Effector CD8-positive, alpha-beta T cell (primary cell): Measurements from ENCODE around the gene HADHB.
"Not testable (repeated sequence)": the region's sequence is repeated elsewhere in the genome, so short reads cannot be mapped to it uniquely, and the experiment has no call there.

ENCODE experiments used
- DNase-seq: peaks from one replicate; lab custom pipeline; 2025; lab: John Stamatoyannopoulos, UW

The HADHB gene

GRCh38 chr2:26245231-26245732, 543 bp downstream of the HADHB start:
- peak; percentile 29 for DNase-seq

GRCh38 chr2:26245810-26246209, 1.1 kb downstream of the HADHB start:
- no peak for DNase-seq

GRCh38 chr2:26246818-26247217, 2.1 kb downstream of the HADHB start:
- no peak for DNase-seq

GRCh38 chr2:26249625-26250024, 4.9 kb downstream of the HADHB start:
- DNase-seq, result no peak

GRCh38 chr2:26251893-26252292, 7.2 kb downstream of the HADHB start:
- DNase-seq, result no peak

GRCh38 chr2:26255759-26256384, 11.1 kb downstream of the HADHB start:
- no peak for DNase-seq

- not testable (repeated sequence) for DNase-seq
Observed at GRCh38 chr2:26258836-26259235, 14.1 kb downstream of the HADHB start.

GRCh38 chr2:26268213-26268612, 23.5 kb downstream of the HADHB start:
- no peak for DNase-seq

GRCh38 chr2:26268670-26269385, 24.1 kb downstream of the HADHB start:
- not testable (repeated sequence) for DNase-seq

- no peak for DNase-seq
Observed at GRCh38 chr2:26269571-26270158, 24.9 kb downstream of the HADHB start.

- DNase-seq, result no peak
Observed at GRCh38 chr2:26270373-26270772, 25.6 kb downstream of the HADHB start.

- DNase-seq, result no peak
Observed at GRCh38 chr2:26273501-26273900, 28.8 kb downstream of the HADHB start.

- DNase-seq, result no peak
Observed at GRCh38 chr2:26274058-26274613, 29.4 kb downstream of the HADHB start.

- DNase-seq, result no peak
Observed at GRCh38 chr2:26276484-26277227, 31.9 kb downstream of the HADHB start.

GRCh38 chr2:26279886-26280285, 35.1 kb downstream of the HADHB start:
- DNase-seq, result no peak

- no peak for DNase-seq
Observed at GRCh38 chr2:26281226-26281625, 36.5 kb downstream of the HADHB start.

- no peak for DNase-seq
Observed at GRCh38 chr2:26283606-26284005, 38.9 kb downstream of the HADHB start.

GRCh38 chr2:26284132-26284531, 39.4 kb downstream of the HADHB start:
- no peak for DNase-seq

- no peak for DNase-seq
Observed at GRCh38 chr2:26285931-26286330, 41.2 kb downstream of the HADHB start.

GRCh38 chr2:26290001-26290400, 45.3 kb downstream of the HADHB start:
- DNase-seq, result no peak

GRCh38 chr2:26292646-26293045, 47.9 kb downstream of the HADHB start:
- DNase-seq, result no peak

- no peak for DNase-seq
Observed at GRCh38 chr2:26295511-26295910, 50.8 kb downstream of the HADHB start.
